Heart left ventricle (tissue), 13 donors: ENCODE results near the gene ZNF212.

Experiments
- CTCF ChIP-seq, 12 donors: fragments of 200-600 bp; sonication (generic) in 4 of 12; IDR thresholded peaks; one replicate each; pipeline versions ENCODE4 v1.5.0 to v1.8.0; 2018 to 2022; ENCODE audit warnings: antibody characterized with exemption in 12 of 12, mild to moderate bottlenecking in 5 of 12
- POLR2A ChIP-seq, 2 donors: fragments of 450-650 bp; IDR thresholded peaks; one replicate each; pipeline ENCODE4 v1.6.1; 2017; ENCODE audit warnings: antibody characterized with exemption in 2 of 2, mild to moderate bottlenecking in 2 of 2, moderate library complexity in 2 of 2
- donor health status: ischemic (EF 13 %, LVEDD 7.1; RV severe dilation, severe dysfunction).
- donor health status: DM: no; HTN: yes; CAD: no.
- donor health status: DM: no; HTN: no; CAD: no.
- donor health status: ischemic (EF 25% LVEDD 6.9; RV normal size, moderate dysfunction).
- donor health status: ischemic (EF 25% LVEDD 5.7; RV mildly dilated, moderate dysfunction).
- donor health status: ischemic (EF 35%, LVEDD 5.7; RV mildly dilated, moderate dysfunction).
- donor health status: nonischemic (EF 11% LVEDD 7.7; RV severe dilation, severe dysfunction).
- donor health status: DM: yes; HTN: yes; CAD: no.
- donor health status: PGD.
- donor health status: ischemic (EF 29% LVEDD 5.4; RV normal size, mild dysfunction).
- donor health status: nonischemic (EF 23%, LVEDD 6.1; RV moderate dilation, normal function).

GRCh38 chr7:149281508-149282330 is 42.3 kb downstream of the ZNF212 start:
- TF ChIP-seq CTCF (IDR thresholded peaks at IDR 0.05) (no peak), POLR2A (IDR thresholded peaks at IDR 0.05) (no peak)
